Activated CD4-positive, alpha-beta memory T cell treated with anti-CD3 and anti-CD28 coated beads for 36 hours (primary cell): ENCODE data around the gene TNFRSF1A. TPM values are rescaled to one million over a fixed set of nuclear protein-coding genes. Genes with fewer than 3 reads are reported as not detected.
"Not testable (repeated sequence)": the region's sequence is repeated elsewhere in the genome, so short reads cannot be mapped to it uniquely, and the experiment has no call there.

ENCODE experiments used
- CTCF ChIA-PET: fragments of 350-600 bp; sonication (Branson Sonifier 250); formaldehyde crosslinking; loops from one replicate; lab custom pipeline; 2021; ENCODE audit warnings: antibody characterized with exemption, inconsistent platforms; lab: Charles Lee
- POLR2A ChIA-PET: fragments of 350-600 bp; sonication (Branson Sonifier 250); formaldehyde crosslinking; loops from one replicate; lab custom pipeline; 2021; ENCODE audit warnings: antibody characterized with exemption; lab: Charles Lee
- DNase-seq: peaks from one replicate; pipeline ENCODE4 v3.0.0-alpha.2; 2020
- H3K27ac Mint-ChIP-seq: one replicate; pipeline ENCODE4 v1.8.0; 2021; ENCODE audit warnings: mixed read lengths
- H3K27me3 Mint-ChIP-seq: one replicate; pipeline ENCODE4 v1.8.0; 2021; ENCODE audit warnings: mixed read lengths
- H3K36me3 Mint-ChIP-seq: one replicate; pipeline ENCODE4 v1.8.0; 2021; ENCODE audit warnings: mixed read lengths
- H3K4me1 Mint-ChIP-seq: one replicate; pipeline ENCODE4 v1.8.0; 2021; ENCODE audit warnings: low read depth, mixed read lengths
- H3K4me3 Mint-ChIP-seq: one replicate; pipeline ENCODE4 v1.8.0; 2021; ENCODE audit warnings: mild to moderate bottlenecking, mixed read lengths
- H3K9me3 Mint-ChIP-seq: one replicate; pipeline ENCODE4 v1.8.0; 2021; ENCODE audit warnings: mixed read lengths
- intact Hi-C: fragments of 100-400 bp; cut with micrococcal nuclease; formaldehyde crosslinking; loops from one replicate; pipeline ENCODE4 v1.15.1; 2023
- total RNA-seq, 2 experiments: library from RNA; stranded (reverse); gene quantifications; one replicate each; pipeline ENCODE4 v1.2.3, GENCODE V29; 2021

TNFRSF1A gene
- total RNA-seq, 2 experiments from 2014 or later = 47.5 to 49.6 TPM

DNA sequence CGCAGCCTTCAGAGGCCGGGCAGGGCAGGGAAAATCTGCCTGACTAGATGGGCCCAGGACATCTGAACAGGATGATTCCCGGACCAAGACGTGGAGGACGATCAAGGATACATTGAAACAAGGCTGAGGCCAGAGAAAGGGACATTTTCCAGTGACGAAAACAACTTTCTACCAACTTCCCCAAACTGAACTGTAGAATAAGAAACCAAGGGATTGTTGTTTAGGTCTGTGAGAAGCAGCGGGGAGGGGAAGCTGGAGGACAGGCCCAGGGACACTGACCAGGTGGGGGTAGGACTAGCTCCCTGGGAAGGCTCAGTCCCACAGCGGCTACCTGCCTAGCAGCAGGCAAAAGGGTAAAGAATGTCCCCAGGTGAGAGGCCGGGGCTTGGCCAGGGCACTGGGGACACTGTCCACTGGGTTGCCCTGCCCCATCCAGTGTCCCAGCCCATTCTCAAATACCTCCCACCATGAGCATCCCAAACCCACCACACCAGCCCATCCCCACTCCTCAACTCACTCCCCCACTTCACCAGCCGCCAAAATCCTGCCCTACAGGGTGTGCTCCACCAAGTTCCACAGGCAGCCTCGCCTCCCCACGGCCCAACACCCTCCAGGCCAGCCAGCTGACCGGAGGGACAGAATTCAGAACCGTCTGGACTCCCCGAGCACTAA lies 995 bp downstream of the TNFRSF1A start:
- Mint-ChIP-seq H3K4me1 (peaks cover 30% of the 10 kb centered on the region), H3K27me3 (no peaks in the 10 kb centered on the region), H3K4me3 (no peak overlapping the region), H3K9me3 (no peaks in the 10 kb centered on the region), H3K36me3 (no peaks in the 10 kb centered on the region), H3K27ac (no peak overlapping the region)
- POLR2A ChIA-PET = interaction anchor here (0.6 to 2.2 kb wide), 2 partner anchors 122 to 194 kb away, joined by 3 to 7 read pairs; partner anchors contain the start of gene GAPDH
- no peak for DNase-seq
- CTCF ChIA-PET = no interaction called here
- intact Hi-C loops = no loop called here

DNA sequence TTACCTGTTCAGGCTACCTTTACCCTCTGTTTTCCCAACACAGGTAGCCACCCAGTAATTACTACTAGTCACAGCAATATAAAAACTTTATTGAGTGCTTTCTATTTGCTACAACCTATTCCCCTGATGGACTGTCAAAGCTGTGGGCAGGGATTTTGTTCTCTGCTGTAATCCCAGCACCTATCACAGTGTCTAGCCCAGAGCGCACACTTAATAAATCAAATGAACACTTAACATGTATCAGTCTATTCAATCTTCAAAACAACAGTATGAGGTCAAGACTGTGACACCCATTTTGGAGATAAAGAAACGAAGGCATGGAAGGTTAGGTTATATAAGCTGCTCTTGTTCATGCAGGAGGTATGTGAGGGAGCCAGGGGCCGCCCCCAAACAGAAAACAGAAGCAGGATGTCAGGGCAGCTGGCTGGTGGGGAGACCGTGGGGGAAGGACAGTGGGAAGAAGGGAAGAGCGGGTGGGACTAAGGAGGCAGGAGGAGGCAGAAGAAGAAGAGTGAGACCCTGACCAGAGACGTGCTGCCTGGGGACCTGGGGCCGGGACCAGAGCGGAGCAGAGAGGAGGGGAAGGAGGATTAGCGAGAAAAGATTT lies 1.7 kb downstream of the TNFRSF1A start:
- ChIA-PET POLR2A (interaction anchor here (1.5 to 2.2 kb wide), 2 partner anchors 23 to 194 kb away, joined by 4 to 7 read pairs; partner anchors contain the start of gene GAPDH), CTCF (interaction anchor here (0.7 to 2.4 kb wide), 6 partner anchors 17 to 155 kb away, joined by 3 to 8 read pairs (median 6); no protein-coding TSS in a partner anchor)
- Mint-ChIP-seq H3K9me3 (no peaks in the 10 kb centered on the region), H3K4me1 (peaks cover 22% of the 10 kb centered on the region), H3K27me3 (no peaks in the 10 kb centered on the region), H3K27ac (no peak overlapping the region), H3K4me3 (no peak overlapping the region), H3K36me3 (peaks cover 3% of the 10 kb centered on the region)
- peak; percentile 51 for DNase-seq
- intact Hi-C loops = no loop called here

DNA sequence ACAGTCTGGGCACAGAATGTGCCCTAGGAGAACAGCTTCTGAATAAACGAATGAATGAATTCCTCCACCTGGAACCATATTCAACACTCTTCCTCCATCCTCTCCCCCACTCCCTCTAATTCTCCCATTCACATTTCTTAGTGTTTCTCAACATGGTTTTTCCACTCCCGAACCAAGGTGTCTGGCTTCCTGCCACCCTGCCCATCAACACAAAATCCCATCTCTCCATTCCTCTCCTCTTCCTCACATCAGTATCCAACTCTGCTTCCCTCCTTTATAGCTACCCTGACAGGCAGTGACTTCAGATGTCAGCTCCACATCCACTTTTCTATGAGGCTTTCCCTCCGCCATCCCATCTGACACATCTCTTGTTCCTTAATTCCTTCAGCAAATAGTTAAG lies 2.9 kb downstream of the TNFRSF1A start:
- Mint-ChIP-seq H3K9me3 (no peaks in the 10 kb centered on the region), H3K4me1 (peaks cover 25% of the 10 kb centered on the region), H3K27me3 (no peaks in the 10 kb centered on the region), H3K4me3 (no peak overlapping the region), H3K36me3 (peaks cover 12% of the 10 kb centered on the region), H3K27ac (no peak overlapping the region)
- DNase-seq = no peak
- intact Hi-C loops = loop anchor here (1.0 kb wide), 1 partner anchor 28 kb away; no protein-coding TSS in a partner anchor
- ChIA-PET CTCF (interaction anchor here (0.6 to 2.4 kb wide), 9 partner anchors 9 to 453 kb away, joined by 3 to 8 read pairs (median 4); no protein-coding TSS in a partner anchor), POLR2A (interaction anchor here (0.6 to 2.2 kb wide), 5 partner anchors 13 to 196 kb away, joined by 3 to 7 read pairs (median 4); partner anchors contain the start of genes GAPDH and MRPL51)

DNA sequence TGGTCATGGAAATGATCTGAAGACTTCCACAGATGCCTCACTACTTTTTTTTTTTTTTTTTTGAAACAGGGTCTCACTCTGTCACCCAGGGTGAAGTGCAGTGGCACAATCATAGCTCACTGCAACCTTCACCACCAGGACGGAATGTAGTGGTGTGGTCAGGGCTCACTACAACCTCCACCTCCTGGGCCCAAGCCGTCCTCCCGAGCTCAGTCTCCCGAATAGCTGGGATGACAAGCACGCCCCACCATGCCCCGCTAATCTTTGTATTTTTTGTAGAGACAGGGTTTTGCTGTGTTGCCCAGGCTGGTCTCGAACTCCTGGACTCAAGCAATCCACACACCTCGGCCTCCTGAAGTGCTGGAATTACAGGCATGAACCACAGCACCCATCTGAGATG lies 3.3 kb downstream of the TNFRSF1A start:
- not testable (repeated sequence) for H3K27me3 Mint-ChIP-seq, H3K4me3 Mint-ChIP-seq, DNase-seq, H3K27ac Mint-ChIP-seq, H3K9me3 Mint-ChIP-seq
- ChIA-PET POLR2A (interaction anchor here (0.7 to 2.2 kb wide), 4 partner anchors 13 to 196 kb away, joined by 3 to 7 read pairs (median 4); partner anchors contain the start of genes GAPDH and MRPL51), CTCF (interaction anchor here (1.0 to 2.4 kb wide), 7 partner anchors 9 to 127 kb away, joined by 3 to 8 read pairs (median 6); no protein-coding TSS in a partner anchor)
- Mint-ChIP-seq H3K36me3 (peaks cover 16% of the 10 kb centered on the region), H3K4me1 (peaks cover 27% of the 10 kb centered on the region)
- intact Hi-C loops = loop anchor here (1.0 kb wide), 1 partner anchor 29 kb away; no protein-coding TSS in a partner anchor

DNA sequence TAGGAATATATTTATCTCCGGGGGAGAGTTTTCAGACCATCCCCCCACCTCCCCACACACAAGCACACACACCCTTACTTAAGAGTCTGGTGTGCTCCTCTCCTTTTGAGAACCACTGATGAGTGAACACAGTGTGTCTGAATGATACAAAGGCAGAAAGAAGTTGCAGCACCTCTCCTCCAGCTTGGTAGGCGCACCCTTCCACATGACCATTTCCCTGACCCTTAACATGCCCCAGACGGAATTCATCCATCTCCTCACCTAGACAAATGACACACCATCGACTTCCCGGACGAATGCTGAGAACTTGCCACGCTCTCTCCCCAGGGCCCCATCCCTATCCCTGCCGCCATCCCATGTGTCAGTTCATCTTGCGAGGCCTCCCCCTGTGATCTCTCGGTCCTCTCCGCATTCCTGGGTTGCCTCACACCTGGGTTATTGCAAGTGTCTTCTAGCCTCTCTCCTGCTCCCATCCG lies 3.9 kb downstream of the TNFRSF1A start:
- Mint-ChIP-seq H3K36me3 (peaks cover 21% of the 10 kb centered on the region), H3K27ac (no peak overlapping the region), H3K4me1 (peaks cover 26% of the 10 kb centered on the region), H3K4me3 (no peak overlapping the region), H3K27me3 (no peaks in the 10 kb centered on the region), H3K9me3 (no peaks in the 10 kb centered on the region)
- intact Hi-C loops = loop anchor here (1.0 to 2.0 kb wide), 3 partner anchors 29 to 197 kb away; partner anchors contain the start of gene GAPDH
- ChIA-PET POLR2A (interaction anchor here (1.6 to 3.3 kb wide), 3 partner anchors 18 to 132 kb away, joined by 4 to 20 read pairs (median 11); partner anchors contain the start of gene VAMP1), CTCF (interaction anchor here (2.1 to 4.6 kb wide), 4 partner anchors 15 to 128 kb away, joined by 7 to 43 read pairs (median 21); no protein-coding TSS in a partner anchor)
- DNase-seq = no peak

DNA sequence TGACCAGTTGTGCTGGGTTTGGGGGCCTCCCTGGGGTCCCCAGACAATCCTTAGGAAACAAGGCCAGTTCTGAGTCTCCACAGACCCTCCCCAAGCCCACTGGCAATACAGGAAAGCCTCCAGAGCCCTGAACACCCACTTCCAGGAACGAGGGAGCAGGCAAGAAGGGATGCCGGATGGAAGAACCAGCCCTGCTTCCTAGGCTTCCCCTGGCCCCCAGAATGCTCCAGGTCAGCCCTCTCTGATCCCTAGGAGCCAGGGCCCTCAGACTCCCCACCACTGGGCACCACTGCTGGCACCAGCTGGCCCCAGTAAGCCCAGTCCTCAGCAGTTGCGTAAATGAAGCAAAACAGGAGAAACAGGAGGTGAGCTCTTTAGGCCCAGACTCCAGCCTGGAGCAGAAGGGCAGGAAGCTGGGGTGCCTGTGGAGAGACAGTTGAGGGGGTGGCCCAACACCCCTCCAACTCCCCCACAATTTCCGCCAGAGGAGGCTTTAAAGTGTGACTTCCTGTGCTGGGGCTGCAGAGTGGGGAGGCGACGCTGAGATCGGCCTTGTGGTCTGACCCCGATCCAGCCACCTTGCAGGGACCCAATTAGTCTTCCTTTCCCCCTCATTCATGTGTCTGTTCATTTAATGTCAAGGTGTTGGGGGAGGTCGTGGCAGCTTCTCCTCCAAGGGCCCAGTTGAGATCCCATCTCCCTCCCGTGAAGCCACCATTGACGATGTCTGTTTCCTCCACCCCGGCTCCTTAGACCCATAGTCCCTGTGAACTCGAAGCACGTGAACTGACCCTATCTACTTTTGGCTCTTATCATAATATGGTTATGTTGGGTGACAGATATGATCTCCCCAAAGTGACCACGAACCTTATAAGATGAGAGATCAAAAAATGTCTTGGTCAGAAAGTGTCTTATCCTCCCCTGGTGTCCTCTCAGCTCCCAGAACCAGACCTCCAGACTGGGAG lies 4.7 kb downstream of the TNFRSF1A start:
- Mint-ChIP-seq H3K9me3 (no peaks in the 10 kb centered on the region), H3K36me3 (peaks cover 28% of the 10 kb centered on the region), H3K27ac (no peak overlapping the region), H3K4me3 (no peak overlapping the region), H3K27me3 (no peaks in the 10 kb centered on the region), H3K4me1 (peaks cover 25% of the 10 kb centered on the region)
- POLR2A ChIA-PET = interaction anchor here (0.7 to 3.3 kb wide), 8 partner anchors 9 to 197 kb away, joined by 3 to 20 read pairs (median 5); partner anchors contain the start of genes GAPDH and VAMP1
- peak; percentile 64 for DNase-seq
- CTCF ChIA-PET = interaction anchor here (0.9 to 4.6 kb wide), 14 partner anchors 8 to 200 kb away, joined by 3 to 43 read pairs (median 7); partner anchors contain the start of genes GAPDH, LTBR and VAMP1
- intact Hi-C loops = loop anchor here (1.0 to 2.0 kb wide), 3 partner anchors 8 to 198 kb away; partner anchors contain the start of gene GAPDH

DNA sequence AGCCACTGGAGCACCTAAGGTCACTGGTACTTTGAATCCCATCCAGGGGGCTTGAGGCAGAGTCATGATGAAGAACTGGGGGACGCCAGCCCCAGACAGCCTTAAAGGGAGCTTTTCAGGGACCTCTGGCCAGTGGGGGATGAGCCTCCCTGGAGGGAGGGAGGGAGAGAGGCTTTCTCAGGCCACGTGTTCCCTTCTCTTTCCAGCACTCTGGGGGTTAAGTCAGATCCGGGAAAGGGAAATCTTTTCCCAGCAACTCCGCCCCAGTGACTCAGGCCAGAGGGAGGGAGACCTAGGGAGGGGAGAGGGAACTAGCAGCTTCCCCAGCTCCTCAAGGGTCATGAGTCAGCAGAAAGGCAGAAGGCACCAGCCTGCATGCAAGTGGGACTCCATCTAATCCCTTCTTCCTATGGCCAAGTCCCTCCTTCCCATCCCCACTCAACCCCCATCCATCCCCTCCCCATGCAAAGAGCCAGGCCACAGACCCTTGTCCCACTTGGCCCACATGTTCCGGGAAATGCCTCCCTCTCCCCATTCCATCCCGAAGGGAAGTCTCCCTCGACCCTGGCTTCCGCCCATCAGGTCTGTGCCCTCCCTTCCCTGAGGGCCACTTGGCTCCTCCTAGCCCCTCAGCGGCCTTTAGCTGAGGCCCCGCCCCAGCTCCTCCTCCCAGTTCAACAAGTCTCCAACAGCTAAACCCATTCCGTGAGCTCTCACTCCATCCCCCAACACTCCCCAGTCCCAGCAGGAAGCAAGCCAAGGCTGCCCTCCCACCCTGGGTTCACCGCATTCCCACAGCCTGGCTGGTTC lies 5.6 kb downstream of the TNFRSF1A start:
- H3K36me3 Mint-ChIP-seq = peaks cover 31% of the 10 kb centered on the region
- intact Hi-C loops = loop anchor here (1.0 to 2.0 kb wide), 3 partner anchors 9 to 199 kb away; partner anchors contain the start of gene GAPDH
- H3K9me3 Mint-ChIP-seq = no peaks in the 10 kb centered on the region
- H3K4me1 Mint-ChIP-seq = peaks cover 20% of the 10 kb centered on the region
- DNase-seq = peak; percentile 81
- ChIA-PET POLR2A (interaction anchor here (0.7 to 3.3 kb wide), 12 partner anchors 8 to 198 kb away, joined by 3 to 20 read pairs (median 3); partner anchors contain the start of genes GAPDH and VAMP1), CTCF (interaction anchor here (0.9 to 4.6 kb wide), 15 partner anchors 9 to 201 kb away, joined by 3 to 43 read pairs (median 7); partner anchors contain the start of genes GAPDH, LTBR, SCNN1A and VAMP1)
- no peak overlapping the region for H3K4me3 Mint-ChIP-seq
- H3K27me3 Mint-ChIP-seq = no peaks in the 10 kb centered on the region
- no peak overlapping the region for H3K27ac Mint-ChIP-seq

DNA sequence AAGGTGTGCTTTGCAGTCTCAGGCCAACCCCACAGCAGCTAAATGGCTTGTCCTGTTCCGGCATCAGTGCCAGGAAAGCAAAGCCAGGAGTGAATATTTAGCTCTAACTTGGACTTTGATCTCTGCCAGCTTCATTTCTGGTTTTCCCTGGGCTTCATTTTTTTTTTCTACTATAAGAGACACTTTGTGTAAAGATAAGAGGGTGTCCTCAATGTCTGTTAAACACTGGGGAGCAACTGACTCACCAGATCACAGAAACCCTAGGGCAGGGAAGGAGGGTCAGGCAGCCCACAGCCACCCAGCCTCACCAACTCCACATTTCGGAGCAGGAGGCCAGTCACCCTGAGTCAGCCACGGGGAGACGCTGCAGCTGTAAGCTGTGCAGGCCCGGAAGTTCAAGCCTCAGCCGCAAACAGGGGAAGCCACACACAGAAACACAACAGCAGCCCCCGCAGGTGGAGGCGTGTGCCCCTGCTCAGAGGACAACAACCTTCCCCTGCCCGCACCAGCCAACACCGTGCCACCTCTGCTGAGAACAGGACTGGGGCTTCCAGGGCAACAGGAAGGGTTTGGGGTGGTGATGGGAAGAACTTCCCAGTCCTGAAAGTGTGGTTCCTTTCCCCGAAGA lies 6.3 kb downstream of the TNFRSF1A start:
- Mint-ChIP-seq H3K27me3 (no peaks in the 10 kb centered on the region), H3K36me3 (peaks cover 37% of the 10 kb centered on the region), H3K9me3 (no peaks in the 10 kb centered on the region), H3K27ac (no peak overlapping the region), H3K4me1 (peaks cover 20% of the 10 kb centered on the region), H3K4me3 (no peak overlapping the region)
- peak; percentile 94 for DNase-seq
- ChIA-PET POLR2A (interaction anchor here (0.8 to 3.3 kb wide), 9 partner anchors 9 to 199 kb away, joined by 3 to 20 read pairs (median 4); partner anchors contain the start of genes GAPDH and VAMP1), CTCF (interaction anchor here (0.6 to 4.6 kb wide), 18 partner anchors 9 to 478 kb away, joined by 3 to 43 read pairs (median 6); partner anchors contain the start of genes SCNN1A and VAMP1)
- intact Hi-C loops = loop anchor here (1.0 to 2.0 kb wide), 6 partner anchors 10 to 199 kb away; partner anchors contain the start of gene GAPDH

DNA sequence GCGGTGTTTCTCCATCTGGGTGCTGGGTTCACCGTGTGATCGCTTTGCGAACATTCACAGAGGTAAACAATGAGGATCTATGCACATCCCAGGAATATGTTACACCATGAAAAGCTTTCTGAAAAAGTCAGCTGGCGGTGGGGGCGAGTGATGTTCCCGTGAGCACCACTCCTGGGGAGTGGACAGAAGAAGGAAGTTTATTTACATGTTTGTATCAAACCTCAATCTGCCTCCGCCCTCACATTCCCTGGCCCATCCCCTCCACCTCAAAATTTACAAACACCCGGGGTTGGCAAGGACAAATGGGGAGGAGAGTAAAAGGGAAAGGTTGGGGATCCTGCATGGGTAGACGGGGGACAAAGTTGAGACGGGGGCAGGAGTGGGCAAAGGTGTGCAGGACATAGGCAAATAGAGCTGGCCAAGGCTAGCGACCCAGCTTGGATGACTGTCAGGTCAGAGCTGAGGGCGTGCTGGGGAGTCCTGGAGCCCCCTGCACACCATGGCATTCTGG lies 6.9 kb downstream of the TNFRSF1A start:
- peaks cover 43% of the 10 kb centered on the region for H3K36me3 Mint-ChIP-seq
- peak overlapping the region; percentile 25 for H3K4me3 Mint-ChIP-seq
- H3K27ac Mint-ChIP-seq = no peak overlapping the region
- ChIA-PET CTCF (interaction anchor here (0.6 to 4.6 kb wide), 16 partner anchors 8 to 478 kb away, joined by 3 to 43 read pairs (median 6); partner anchors contain the start of gene SCNN1A), POLR2A (interaction anchor here (0.8 to 3.3 kb wide), 5 partner anchors 9 to 135 kb away, joined by 3 to 20 read pairs (median 4); partner anchors contain the start of gene VAMP1)
- no peaks in the 10 kb centered on the region for H3K9me3 Mint-ChIP-seq
- DNase-seq = no peak
- peaks cover 20% of the 10 kb centered on the region for H3K4me1 Mint-ChIP-seq
- no peaks in the 10 kb centered on the region for H3K27me3 Mint-ChIP-seq
- intact Hi-C loops = loop anchor here (1.0 to 2.0 kb wide), 3 partner anchors 12 to 128 kb away; no protein-coding TSS in a partner anchor
